ENCODE measurements around the gene CACNG6. TPM values are rescaled to one million over a fixed set of nuclear protein-coding genes. Genes with fewer than 3 reads are reported as not detected.

CACNG6 gene
- total and polyA plus RNA-seq, 2 of the 13 experiments (the other 11 are each of a cell fraction or from before 2014, with no cell fraction given) = not detected

- Histone ChIP-seq H2AFZ (ENCODE audit: low read length) (no peak overlapping the region), H3K9me3 (ENCODE audit: low read length) (no peaks in the 10 kb centered on the region), H3K4me2 (ENCODE audit: low read depth, low read length) (no peak overlapping the region), H4K20me1 (ENCODE audit: insufficient read depth, low read length) (no peaks in the 10 kb centered on the region), H3K4me1 (ENCODE audit: insufficient read depth, low read length) (no peaks in the 10 kb centered on the region), H3K36me3 (replicated peaks in 1 of 2; ENCODE audit: control insufficient read depth in 1 of 2, insufficient read depth in 2 of 2, low read length in 2 of 2) (no peaks in the 10 kb centered on the region), H3K27me3 (ENCODE audit: control insufficient read depth in 1 of 2, insufficient read depth in 2 of 2, low read length in 2 of 2) (peaks cover 8 to 47% of the 10 kb centered on the region in 2 experiments), H3K27ac (ENCODE audit: extremely low read length, insufficient read depth, low read length) (no peak overlapping the region), H3K79me2 (ENCODE audit: insufficient read depth, low read length) (no peaks in the 10 kb centered on the region), H3K4me3 (replicated peaks in 1 of 3; ENCODE audit: insufficient read depth in 1 of 3, low read depth in 2 of 3, low read length in 3 of 3) (no peak overlapping the region), H3K9ac (ENCODE audit: insufficient read depth, low read depth, low read length) (no peak overlapping the region)
- ChIA-PET CTCF (ENCODE audit: low intra/inter-chr PET ratio, low total read pairs) (no interaction called here), POLR2A (no interaction called here)
- no peak for ATAC-seq
- 0% methylated on average over 5 of the region's 5 CpGs for WGBS (ENCODE audit: low lambda C conversion rate)
- no TSS peak for BruUV-seq (replicated peaks)
- no peak for FAIRE-seq
- intact Hi-C loops (cut with micrococcal nuclease; ENCODE audit: unreplicated experiment) = no loop called here
- DNase-seq (ENCODE audit: low spot score) = no peak
- in situ Hi-C loops (cut with HindIII; ENCODE audit: extremely low pct_ligation_motif_present, low pct_unique_long_range_greater_than_20kb) = no loop called here
- TF ChIP-seq ZNF256 (CRISPR knock-in tag; conservative IDR thresholded peaks at IDR 0.05) (no peak), ARNTL (CRISPR knock-in tag; IDR thresholded peaks at IDR 0.05) (no peak), ISL2 (CRISPR knock-in tag; IDR thresholded peaks at IDR 0.05) (no peak), ZSCAN20 (CRISPR knock-in tag; IDR thresholded peaks at IDR 0.05; ENCODE audit: borderline replicate concordance) (no peak), SKI (IDR thresholded peaks at IDR 0.05; ENCODE audit: partially characterized antibody) (no peak), ZBTB14 (CRISPR knock-in tag; IDR thresholded peaks at IDR 0.05) (no peak), ZBED4 (CRISPR knock-in tag; IDR thresholded peaks at IDR 0.05; ENCODE audit: borderline replicate concordance) (no peak), RFXANK (CRISPR knock-in tag; IDR thresholded peaks at IDR 0.05) (no peak), ZHX2 (IDR thresholded peaks at IDR 0.05; ENCODE audit: low read depth) (no peak), ZHX2 (CRISPR knock-in tag; IDR thresholded peaks at IDR 0.05; ENCODE audit: borderline replicate concordance) (no peak), PLSCR1 (CRISPR knock-in tag; IDR thresholded peaks at IDR 0.05; ENCODE audit: borderline replicate concordance) (no peak), ZNF253 (CRISPR knock-in tag; IDR thresholded peaks at IDR 0.05; ENCODE audit: borderline replicate concordance) (no peak), CREM (IDR thresholded peaks at IDR 0.05) (no peak), CREM (CRISPR knock-in tag; IDR thresholded peaks at IDR 0.05) (no peak), ZNF329 (CRISPR knock-in tag; IDR thresholded peaks at IDR 0.05; ENCODE audit: low read depth) (no peak)
Observed at GRCh38 chr19:53994811-53995210, 3.4 kb downstream of the CACNG6 start.

All from HepG2 (cell line).